GM18907 (cell line): Measurements from ENCODE around the gene MED16.
"Not testable (repeated sequence)": the region's sequence is repeated elsewhere in the genome, so short reads cannot be mapped to it uniquely, and the experiment has no call there.

Experiments
- ATAC-seq: cut with Tn5 transposase; IDR thresholded peaks from one replicate; pipeline ENCODE4 v1.9.1; 2021; ENCODE audit warnings: mild to moderate bottlenecking, moderate library complexity; ENCODE audit not compliant: unreplicated experiment

MED16 gene

GRCh38 chr19:858868-859843 is 33.8 kb downstream of the MED16 start, which contains the start of gene CFD:
CFD (plus strand) TSS chr19:859664; CDS start chr19:859690, 26 bp downstream.
- no peak for ATAC-seq

GRCh38 chr19:858284-858683 is 34.7 kb downstream of the MED16 start:
- no peak for ATAC-seq

GRCh38 chr19:855566-856120 is 37.3 kb downstream of the MED16 start:
- ATAC-seq: no peak

GRCh38 chr19:855142-855541 is 37.8 kb downstream of the MED16 start:
- no peak for ATAC-seq

GRCh38 chr19:854549-854948 is 38.4 kb downstream of the MED16 start:
- no peak for ATAC-seq

GRCh38 chr19:853614-854220 is 39.3 kb downstream of the MED16 start:
- not testable (repeated sequence) for ATAC-seq

GRCh38 chr19:853014-853585 is 39.9 kb downstream of the MED16 start:
- no peak for ATAC-seq

GRCh38 chr19:852136-853013 is 40.6 kb downstream of the MED16 start, which contains the start of gene ELANE:
ELANE (plus strand) TSS chr19:852303; CDS start chr19:852329, 26 bp downstream.
- ATAC-seq: no peak

- ATAC-seq: no peak
Observed at GRCh38 chr19:850979-851335, 42.0 kb downstream of the MED16 start.

GRCh38 chr19:850221-850978 is 42.6 kb downstream of the MED16 start:
- ATAC-seq: no peak

- not testable (repeated sequence) for ATAC-seq
Observed at GRCh38 chr19:849195-849594, 43.8 kb downstream of the MED16 start.

GRCh38 chr19:848386-848921 is 44.5 kb downstream of the MED16 start:
- no peak for ATAC-seq

- no peak for ATAC-seq
Observed at GRCh38 chr19:845707-846521, 47.1 kb downstream of the MED16 start.

- no peak for ATAC-seq
Observed at GRCh38 chr19:844546-844971, 48.4 kb downstream of the MED16 start.

GRCh38 chr19:843836-844545 is 49.0 kb downstream of the MED16 start:
- no peak for ATAC-seq

- no peak for ATAC-seq
Observed at GRCh38 chr19:843180-843835, 49.7 kb downstream of the MED16 start.

- ATAC-seq: not testable (repeated sequence)
Observed at GRCh38 chr19:842802-843179, 50.2 kb downstream of the MED16 start.
